K562 (cell line): ENCODE results near the gene NR6A1. TPM values are rescaled to one million over a fixed set of nuclear protein-coding genes. Genes with fewer than 3 reads are reported as not detected.
A peak's percentile ranks its signal among the peaks of the same experiment; 100 is the strongest.

ENCODE experiments used
- CBX3 ChIP-seq, 2 experiments: IDR thresholded peaks; 1 replicate in 1 of 2; 2 replicates in 1 of 2; pipeline ENCODE4 v1.6.1; 2012; ENCODE audit warnings: inconsistent platforms in 2 of 2, low read length in 2 of 2, borderline replicate concordance in 1 of 2, control low read depth in 1 of 2
- FOXJ2 ChIP-seq: fragments of 200-800 bp; sonication (Bioruptor generic); IDR thresholded peaks from 2 replicates; pipeline ENCODE4 v1.6.1; 2016; ENCODE audit warnings: missing genetic modification characterization, missing compliant biosample characterization
- GATAD2A ChIP-seq: fragments of 450-650 bp; IDR thresholded peaks from 2 replicates; pipeline ENCODE4 v1.6.1; 2017
- MAFK ChIP-seq: IDR thresholded peaks from 2 replicates; pipeline ENCODE4 v1.6.1; 2011; ENCODE audit warnings: low read length, improper control_type of control experiment
- MEIS2 ChIP-seq: fragments of 450-650 bp; IDR thresholded peaks from 2 replicates; pipeline ENCODE4 v1.6.1; 2014; ENCODE audit warnings: mild to moderate bottlenecking; ENCODE audit not compliant: partially characterized antibody
- MTA3 ChIP-seq: fragments of 450-650 bp; formaldehyde crosslinking; IDR thresholded peaks from 2 replicates; pipeline ENCODE4 v1.6.1; 2017; ENCODE audit warnings: mild to moderate bottlenecking, borderline replicate concordance
- PHF20 ChIP-seq: fragments of 450-650 bp; IDR thresholded peaks from 2 replicates; pipeline ENCODE4 v1.6.1; 2018; ENCODE audit not compliant: partially characterized antibody
- RHOXF2B ChIP-seq: fragments of 250-450 bp; sonication (Bioruptor Pico); conservative IDR thresholded peaks from 2 replicates; pipeline ENCODE4 v1.5.1; 2021
- SLC30A9 ChIP-seq: fragments of 250-450 bp; sonication (Bioruptor Pico); IDR thresholded peaks from 2 replicates; pipeline ENCODE4 v1.8.0; 2022; ENCODE audit warnings: mild to moderate bottlenecking, moderate library complexity
- SMARCB1 ChIP-seq: IDR thresholded peaks from 2 replicates; pipeline ENCODE4 v1.6.1; 2011; ENCODE audit warnings: improper control_type of control experiment, low read depth; ENCODE audit not compliant: insufficient read length
- SP2 ChIP-seq: IDR thresholded peaks from 2 replicates; pipeline ENCODE4 v1.6.1; 2011; ENCODE audit warnings: mild to moderate bottlenecking, low read depth, low read length, moderate library complexity; ENCODE audit not compliant: poor library complexity, severe bottlenecking; ENCODE audit errors: extremely low read depth
- STAT5B ChIP-seq: fragments of 250-450 bp; sonication (Bioruptor Pico); IDR thresholded peaks from 2 replicates; pipeline ENCODE4 v1.8.0; 2021; ENCODE audit warnings: mild to moderate bottlenecking, inconsistent platforms
- TCF15 ChIP-seq: fragments of 250-450 bp; sonication (Bioruptor Pico); IDR thresholded peaks from 2 replicates; pipeline ENCODE4 v1.8.0; 2022; ENCODE audit warnings: moderate library complexity, mild to moderate bottlenecking, inconsistent platforms
- TOE1 ChIP-seq, 2 experiments: fragments of 450-650 bp in 1 of 2; sonication (generic) in 1 of 2; formaldehyde crosslinking in 1 of 2; IDR thresholded peaks; 2 replicates each; pipeline versions ENCODE4 v1.7.1 to v1.8.0; 2016 to 2022; ENCODE audit warnings: borderline replicate concordance in 2 of 2, mild to moderate bottlenecking in 2 of 2, antibody characterized with exemption in 1 of 2, inconsistent platforms in 1 of 2, low read depth in 1 of 2, missing genetic modification reagents in 1 of 2, moderate library complexity in 1 of 2
- ZNF445 ChIP-seq: fragments of 250-450 bp; sonication (Bioruptor Pico); IDR thresholded peaks from 2 replicates; pipeline ENCODE4 v1.4.0; 2020; ENCODE audit warnings: low read depth, mild to moderate bottlenecking, moderate library complexity
- ZNF717 ChIP-seq: fragments of 250-450 bp; sonication (Bioruptor Pico); IDR thresholded peaks from 2 replicates; pipeline ENCODE4 v1.5.0; 2021
- ZNF764 ChIP-seq: fragments of 250-450 bp; sonication (Bioruptor Pico); IDR thresholded peaks from 2 replicates; pipeline ENCODE4 v1.4.0; 2020; ENCODE audit warnings: low read depth, mild to moderate bottlenecking, moderate library complexity
- polyA plus RNA-seq, 8 experiments: library from polyadenylated mRNA; depleted of rRNA in 4 of 8; stranded (reverse) in 5 of 8; unstranded in 3 of 8; fragments of >200 nt; fragmentation: Nextera tagmentation in 2 of 8; fragmentation: Illumina TruSeq in 1 of 8; extraction: Ambion mirVana in 2 of 8; extraction: Trizol in 1 of 8; gene quantifications; 2 replicates each; pipeline versions ENCODE4 v1.2.1 to v1.2.3, GENCODE V29; 2011 to 2014; ENCODE audit warnings: inconsistent platforms in 1 of 8, missing spikeins in 1 of 8
- total RNA-seq, 7 experiments: library from RNA; depleted of rRNA in 6 of 7; stranded (reverse); fragments of >200 nt in 6 of 7; fragmentation: Illumina TruSeq in 2 of 7; extraction: Trizol in 2 of 7; gene quantifications; 2 replicates each; pipeline versions ENCODE4 v1.2.1 to v1.2.3, GENCODE V29; 2011 to 2021; ENCODE audit warnings: low replicate concordance in 1 of 7
- TF ChIP-seq, protein P1 (sequence below), 2 experiments: fragments of 450-650 bp; conservative IDR thresholded peaks; 2 replicates each; pipeline ENCODE4 v1.6.1; 2017; ENCODE audit warnings: mild to moderate bottlenecking in 2 of 2, moderate library complexity in 2 of 2
- TF ChIP-seq, protein P2 (sequence below): fragments of 450-650 bp; IDR thresholded peaks from 2 replicates; pipeline ENCODE4 v1.6.1; 2016; ENCODE audit warnings: missing biosample characterization, missing genetic modification characterization

NR6A1 gene
- total and polyA plus RNA-seq, 9 of the 15 experiments (the other 6 are each of a cell fraction or from before 2014, with no cell fraction given) = 9.7 to 55.4 (median 28.3) TPM

- TF ChIP-seq MTA3 = peak; percentile 61; the same call in 1 of the 2 replicates
- TF ChIP-seq, protein P1, sequence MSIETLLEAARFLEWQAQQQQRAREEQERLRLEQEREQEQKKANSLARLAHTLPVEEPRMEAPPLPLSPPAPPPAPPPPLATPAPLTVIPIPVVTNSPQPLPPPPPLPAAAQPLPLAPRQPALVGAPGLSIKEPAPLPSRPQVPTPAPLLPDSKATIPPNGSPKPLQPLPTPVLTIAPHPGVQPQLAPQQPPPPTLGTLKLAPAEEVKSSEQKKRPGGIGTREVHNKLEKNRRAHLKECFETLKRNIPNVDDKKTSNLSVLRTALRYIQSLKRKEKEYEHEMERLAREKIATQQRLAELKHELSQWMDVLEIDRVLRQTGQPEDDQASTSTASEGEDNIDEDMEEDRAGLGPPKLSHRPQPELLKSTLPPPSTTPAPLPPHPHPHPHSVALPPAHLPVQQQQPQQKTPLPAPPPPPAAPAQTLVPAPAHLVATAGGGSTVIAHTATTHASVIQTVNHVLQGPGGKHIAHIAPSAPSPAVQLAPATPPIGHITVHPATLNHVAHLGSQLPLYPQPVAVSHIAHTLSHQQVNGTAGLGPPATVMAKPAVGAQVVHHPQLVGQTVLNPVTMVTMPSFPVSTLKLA (conservative IDR thresholded peaks at IDR 0.05) = no peak
- no peak for TF ChIP-seq SMARCB1
- TF ChIP-seq MEIS2 = peak; percentile 39
- no peak for TF ChIP-seq SLC30A9 (CRISPR knock-in tag)
- TF ChIP-seq ZNF717 (CRISPR knock-in tag) = no peak
- TF ChIP-seq ZNF445 (CRISPR knock-in tag) = no peak
- TF ChIP-seq ZNF764 = no peak
- TF ChIP-seq SP2 = no peak
- TF ChIP-seq TOE1 (IDR thresholded peaks at IDR 0.05; ENCODE audit: borderline replicate concordance) = peak; percentile 43; the same call in 1 of the 2 replicates
- no peak for TF ChIP-seq TOE1 (CRISPR knock-in tag; IDR thresholded peaks at IDR 0.05; ENCODE audit: borderline replicate concordance, low read depth)
- TF ChIP-seq, protein P2, sequence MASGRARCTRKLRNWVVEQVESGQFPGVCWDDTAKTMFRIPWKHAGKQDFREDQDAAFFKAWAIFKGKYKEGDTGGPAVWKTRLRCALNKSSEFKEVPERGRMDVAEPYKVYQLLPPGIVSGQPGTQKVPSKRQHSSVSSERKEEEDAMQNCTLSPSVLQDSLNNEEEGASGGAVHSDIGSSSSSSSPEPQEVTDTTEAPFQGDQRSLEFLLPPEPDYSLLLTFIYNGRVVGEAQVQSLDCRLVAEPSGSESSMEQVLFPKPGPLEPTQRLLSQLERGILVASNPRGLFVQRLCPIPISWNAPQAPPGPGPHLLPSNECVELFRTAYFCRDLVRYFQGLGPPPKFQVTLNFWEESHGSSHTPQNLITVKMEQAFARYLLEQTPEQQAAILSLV = no peak
- no peak for TF ChIP-seq CBX3 (IDR thresholded peaks at IDR 0.05; ENCODE audit: borderline replicate concordance in 1 of 2, low read length in 2 of 2)
- TF ChIP-seq TCF15 = no peak
- no peak for TF ChIP-seq STAT5B (CRISPR knock-in tag)
- TF ChIP-seq MAFK = no peak
- TF ChIP-seq RHOXF2B (CRISPR knock-in tag) = no peak
- no peak for TF ChIP-seq PHF20
- TF ChIP-seq FOXJ2 = no peak
- no peak for TF ChIP-seq GATAD2A
These were observed 47.5 kb upstream of the NR6A1 start (continued) for GRCh38 chr9:124818431-124819281.
